Colonic mucosa (tissue), 4 donors: ENCODE data around the gene ZFAND2A. TPM values are rescaled to one million over a fixed set of nuclear protein-coding genes. Genes with fewer than 3 reads are reported as not detected.

Source experiments
- DNase-seq: peaks from one replicate; pipeline ENCODE4 v3.0.0-alpha.2; 2020
- H3K27ac ChIP-seq: fragments of 200-600 bp; one replicate; pipeline ENCODE4 v1.8.0; 2021
- H3K27me3 ChIP-seq: fragments of 200-600 bp; one replicate; pipeline ENCODE4 v1.8.0; 2021
- H3K36me3 ChIP-seq: fragments of 200-600 bp; one replicate; pipeline ENCODE4 v1.8.0; 2021
- H3K4me1 ChIP-seq: fragments of 200-600 bp; one replicate; pipeline ENCODE4 v1.8.0; 2021; ENCODE audit warnings: mild to moderate bottlenecking
- H3K4me3 ChIP-seq: fragments of 200-600 bp; one replicate; pipeline ENCODE4 v1.8.0; 2021
- H3K9ac ChIP-seq, 2 donors: one replicate each; pipeline ENCODE4 v1.7.0; 2013; ENCODE audit warnings: control low read depth in 2 of 2, low read depth in 2 of 2, low read length in 2 of 2
- H3K9me3 ChIP-seq: fragments of 200-600 bp; one replicate; pipeline ENCODE4 v1.8.0; 2021
- intact Hi-C: fragments of 100-400 bp; cut with DNase I; formaldehyde crosslinking; loops from one replicate; pipeline ENCODE4 v1.14.1; 2022
- total RNA-seq, 2 donors: library from RNA; stranded (reverse); fragmentation: NEBNext Ultra II Directional in 1 of 2; extraction: Animal tissue kit (Norgen Biotek cat#: 25700) in 1 of 2; gene quantifications; one replicate each; pipeline ENCODE4 v1.2.1, GENCODE V29; 2021
- TF ChIP-seq, protein P1 (sequence below): fragments of 200-600 bp; IDR thresholded peaks from one replicate; pipeline ENCODE4 v1.8.0; 2022; ENCODE audit warnings: antibody characterized with exemption, mild to moderate bottlenecking
- donor health status: healthy.
- donor health status: DM: no; HTN: no; CAD: no.
- donor health status: DM: no; HTN: no; CAD: no.

The ZFAND2A gene
- total RNA-seq, 2 donors from 2014 or later = 26.2 to 38.7 TPM

DNA sequence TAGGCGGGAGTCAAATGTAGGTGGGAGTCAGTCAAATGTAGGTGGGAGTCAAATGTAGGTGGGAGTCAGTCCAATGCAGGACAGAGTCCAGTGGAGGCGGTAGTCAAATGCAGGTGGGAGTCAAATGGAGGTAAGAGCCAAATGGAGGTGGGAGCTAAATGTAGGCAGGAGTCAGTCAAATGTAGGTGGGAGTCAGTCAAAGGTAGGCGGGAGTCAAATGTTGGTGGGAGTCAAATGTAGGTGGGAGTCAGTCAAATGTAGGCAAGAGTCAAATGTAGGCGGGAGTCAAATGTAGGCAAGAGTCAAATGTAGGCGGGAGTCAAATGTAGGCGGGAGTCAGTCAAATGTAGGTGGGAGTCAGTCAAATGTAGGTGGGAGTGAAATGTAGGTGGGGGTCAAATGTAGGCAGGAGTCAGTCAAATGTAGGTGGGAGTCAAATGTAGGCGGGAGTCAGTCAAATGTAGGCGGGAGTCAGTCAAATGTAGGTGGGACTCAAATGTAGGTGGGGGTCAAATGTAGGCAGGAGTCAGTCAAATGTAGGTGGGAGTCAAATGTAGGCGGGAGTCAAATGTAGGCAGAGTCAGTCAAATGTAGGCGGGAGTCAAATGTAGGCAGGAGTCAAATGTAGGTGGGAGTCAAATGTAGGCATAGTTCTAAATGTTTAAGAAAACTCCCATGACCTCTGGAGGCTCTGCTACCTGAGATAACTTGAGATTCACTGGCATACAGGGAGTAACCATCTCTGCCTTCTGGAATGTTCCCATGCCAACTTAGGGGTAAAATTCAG lies 30.2 kb upstream of the ZFAND2A start:
- Histone ChIP-seq H3K4me1 (no peaks in the 10 kb centered on the region), H3K27ac (no peak overlapping the region), H3K4me3 (no peak overlapping the region), H3K36me3 (no peaks in the 10 kb centered on the region), H3K27me3 (peaks cover 7% of the 10 kb centered on the region), H3K9me3 (no peaks in the 10 kb centered on the region), H3K9ac (no peak overlapping the region)
- TF ChIP-seq, protein P1, sequence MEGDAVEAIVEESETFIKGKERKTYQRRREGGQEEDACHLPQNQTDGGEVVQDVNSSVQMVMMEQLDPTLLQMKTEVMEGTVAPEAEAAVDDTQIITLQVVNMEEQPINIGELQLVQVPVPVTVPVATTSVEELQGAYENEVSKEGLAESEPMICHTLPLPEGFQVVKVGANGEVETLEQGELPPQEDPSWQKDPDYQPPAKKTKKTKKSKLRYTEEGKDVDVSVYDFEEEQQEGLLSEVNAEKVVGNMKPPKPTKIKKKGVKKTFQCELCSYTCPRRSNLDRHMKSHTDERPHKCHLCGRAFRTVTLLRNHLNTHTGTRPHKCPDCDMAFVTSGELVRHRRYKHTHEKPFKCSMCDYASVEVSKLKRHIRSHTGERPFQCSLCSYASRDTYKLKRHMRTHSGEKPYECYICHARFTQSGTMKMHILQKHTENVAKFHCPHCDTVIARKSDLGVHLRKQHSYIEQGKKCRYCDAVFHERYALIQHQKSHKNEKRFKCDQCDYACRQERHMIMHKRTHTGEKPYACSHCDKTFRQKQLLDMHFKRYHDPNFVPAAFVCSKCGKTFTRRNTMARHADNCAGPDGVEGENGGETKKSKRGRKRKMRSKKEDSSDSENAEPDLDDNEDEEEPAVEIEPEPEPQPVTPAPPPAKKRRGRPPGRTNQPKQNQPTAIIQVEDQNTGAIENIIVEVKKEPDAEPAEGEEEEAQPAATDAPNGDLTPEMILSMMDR = no peak
- no peak for DNase-seq
- intact Hi-C loops = no loop called here

DNA sequence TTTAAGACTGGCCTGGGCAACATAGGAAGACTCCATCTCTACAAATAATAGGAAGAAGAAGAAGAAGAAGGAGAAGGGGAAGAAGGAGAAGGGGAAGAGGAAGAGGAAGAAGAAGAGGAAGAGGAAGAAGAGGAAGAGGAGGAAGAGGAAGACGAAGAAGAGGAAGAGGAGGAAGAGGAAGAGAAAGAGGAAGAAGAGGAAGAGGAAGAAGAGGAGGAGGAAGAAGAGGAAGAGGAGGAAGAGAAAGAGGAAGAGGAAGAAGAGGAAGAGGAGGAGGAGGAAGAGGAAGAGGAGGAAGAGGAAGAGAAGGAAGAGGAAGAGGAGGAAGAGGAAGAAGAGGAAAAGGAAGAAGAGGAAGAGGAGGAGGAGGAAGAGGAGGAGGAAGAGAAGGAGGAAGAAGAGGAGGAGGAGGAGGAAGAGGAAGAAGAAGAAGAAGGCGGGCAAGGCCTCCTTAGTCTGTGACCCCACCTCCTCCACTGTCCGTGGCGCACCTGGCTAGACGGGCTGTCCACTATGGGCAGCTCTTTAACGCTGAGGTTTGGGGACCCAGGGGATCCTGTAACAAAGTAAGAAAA lies 28.8 kb upstream of the ZFAND2A start:
- H3K9me3 ChIP-seq = no peaks in the 10 kb centered on the region
- H3K27ac ChIP-seq = no peak overlapping the region
- no peaks in the 10 kb centered on the region for H3K4me1 ChIP-seq
- TF ChIP-seq, protein P1 = no peak
- peaks cover 6% of the 10 kb centered on the region for H3K27me3 ChIP-seq
- DNase-seq = no peak
- intact Hi-C loops = no loop called here
- no peak overlapping the region for H3K9ac ChIP-seq
- no peaks in the 10 kb centered on the region for H3K36me3 ChIP-seq
- H3K4me3 ChIP-seq = no peak overlapping the region

DNA sequence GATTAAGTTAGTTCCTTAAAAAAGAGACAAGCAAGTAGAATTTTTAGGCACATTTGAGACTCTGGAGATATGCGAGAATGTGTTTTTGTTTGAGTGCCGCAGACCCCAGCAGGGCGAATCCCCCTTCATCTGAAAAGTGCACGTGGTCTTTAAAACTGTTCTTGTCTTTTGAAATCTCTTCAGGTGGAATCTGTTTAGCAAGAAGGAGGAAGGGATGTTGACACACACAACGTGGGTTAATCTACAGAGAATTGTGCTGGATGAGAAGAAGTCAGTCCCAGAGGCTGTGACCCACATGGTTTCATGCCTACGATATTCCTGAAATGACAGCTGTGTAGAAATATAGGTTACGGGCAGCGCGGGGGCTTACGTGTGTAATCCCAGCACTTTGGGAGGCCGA lies 27.1 kb upstream of the ZFAND2A start:
- intact Hi-C loops = no loop called here
- no peak for DNase-seq
- H3K36me3 ChIP-seq = no peaks in the 10 kb centered on the region
- H3K4me1 ChIP-seq = no peaks in the 10 kb centered on the region
- H3K27ac ChIP-seq = no peak overlapping the region
- H3K4me3 ChIP-seq = no peak overlapping the region
- no peaks in the 10 kb centered on the region for H3K9me3 ChIP-seq
- TF ChIP-seq, protein P1 = no peak
- H3K27me3 ChIP-seq = peaks cover 5% of the 10 kb centered on the region
- no peak overlapping the region for H3K9ac ChIP-seq

DNA sequence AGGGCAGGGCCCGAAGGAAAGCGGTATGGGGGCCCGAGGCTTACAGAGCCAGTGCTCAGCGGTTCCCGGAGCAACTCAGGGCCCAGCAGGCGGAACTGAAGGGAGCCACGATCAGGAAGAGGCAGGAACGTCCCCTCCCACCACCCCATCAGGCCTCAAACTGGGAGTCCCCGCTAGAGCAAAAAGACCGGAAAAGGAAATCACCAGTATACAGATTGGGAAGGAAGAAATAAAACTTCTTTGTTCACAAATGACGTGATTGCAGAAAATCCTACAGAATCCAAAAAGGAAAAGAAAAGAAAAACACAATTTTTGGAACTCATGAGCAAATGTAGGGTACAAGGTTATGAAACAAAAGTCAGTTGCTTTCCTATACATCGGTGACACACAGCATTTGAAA lies 21.6 kb upstream of the ZFAND2A start:
- H3K4me3 ChIP-seq = no peak overlapping the region
- TF ChIP-seq, protein P1 = no peak
- intact Hi-C loops = no loop called here

DNA sequence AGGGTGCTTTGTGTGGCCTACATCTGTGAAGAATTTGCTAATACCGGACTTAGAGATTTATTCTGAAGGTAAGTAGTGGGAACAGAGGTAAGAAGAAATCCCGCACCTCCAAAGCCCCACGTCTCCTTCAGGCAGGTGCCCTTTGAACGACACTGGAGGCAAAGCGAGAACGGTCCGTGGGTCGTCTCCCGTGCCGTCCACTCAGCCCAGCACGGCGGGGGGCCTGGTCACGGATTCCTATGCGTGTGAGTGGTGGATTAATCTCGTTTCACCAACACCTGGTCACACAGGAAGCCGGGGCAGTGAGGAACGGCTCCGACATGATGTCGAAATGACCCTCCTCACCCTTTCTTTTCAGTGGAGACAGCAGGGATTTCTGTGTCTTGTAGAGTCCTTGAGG lies 21.0 kb upstream of the ZFAND2A start:
- H3K27me3 ChIP-seq = peaks cover 5% of the 10 kb centered on the region
- no peak overlapping the region for H3K27ac ChIP-seq
- H3K9me3 ChIP-seq = no peaks in the 10 kb centered on the region
- no peaks in the 10 kb centered on the region for H3K4me1 ChIP-seq
- no peak overlapping the region for H3K9ac ChIP-seq
- intact Hi-C loops = no loop called here
- no peak overlapping the region for H3K4me3 ChIP-seq
- TF ChIP-seq, protein P1 = no peak
- DNase-seq = no peak
- no peaks in the 10 kb centered on the region for H3K36me3 ChIP-seq

More for the DNA sequence above, 21.6 kb upstream of the ZFAND2A start:
- H3K27me3 ChIP-seq = peaks cover 5% of the 10 kb centered on the region
- H3K4me1 ChIP-seq = no peaks in the 10 kb centered on the region
- H3K9me3 ChIP-seq = no peaks in the 10 kb centered on the region
- H3K9ac ChIP-seq = no peak overlapping the region
- H3K27ac ChIP-seq = no peak overlapping the region
- DNase-seq = no peak
- H3K36me3 ChIP-seq = no peaks in the 10 kb centered on the region
